ENCODE measurements around the gene COL28A1.
A peak's percentile ranks its signal among the peaks of the same experiment; 100 is the strongest.
"Not testable (repeated sequence)": the region's sequence is repeated elsewhere in the genome, so short reads cannot be mapped to it uniquely, and the experiment has no call there.

Gene COL28A1

GRCh38 chr7:7408001-7408770, 127.5 kb downstream of the COL28A1 start:
- DNase-seq, result no peak

- no peak for DNase-seq
Measured at GRCh38 chr7:7405461-7405860, 130.2 kb downstream of the COL28A1 start.

- DNase-seq, result no peak
Measured at GRCh38 chr7:7399707-7400106, 136.0 kb downstream of the COL28A1 start.

- DNase-seq, result no peak
Measured at GRCh38 chr7:7395785-7396184, 139.9 kb downstream of the COL28A1 start.

- DNase-seq, result not testable (repeated sequence)
Measured at GRCh38 chr7:7388164-7388563, 147.5 kb downstream of the COL28A1 start.

- DNase-seq, result peak; percentile 62 to 64
Measured at GRCh38 chr7:7385421-7385820, 150.3 kb downstream of the COL28A1 start.

- no peak for DNase-seq
Measured at GRCh38 chr7:7384228-7384627, 151.4 kb downstream of the COL28A1 start.

- DNase-seq, result no peak
Measured at GRCh38 chr7:7375538-7375937, 160.1 kb downstream of the COL28A1 start.

- no peak for DNase-seq
Measured at GRCh38 chr7:7370076-7370475, 165.6 kb downstream of the COL28A1 start.

GRCh38 chr7:7369134-7369533, 166.5 kb downstream of the COL28A1 start:
- no peak for DNase-seq

GRCh38 chr7:7354674-7355073, 181.0 kb downstream of the COL28A1 start:
- DNase-seq, result no peak

GRCh38 chr7:7352845-7353244, 182.8 kb downstream of the COL28A1 start:
- DNase-seq, result no peak

- DNase-seq, result no peak
Measured at GRCh38 chr7:7351832-7352231, 183.8 kb downstream of the COL28A1 start.

- no peak for DNase-seq
Measured at GRCh38 chr7:7351156-7351555, 184.5 kb downstream of the COL28A1 start.

- no peak for DNase-seq
Measured at GRCh38 chr7:7349156-7349555, 186.5 kb downstream of the COL28A1 start.

- no peak for DNase-seq
Measured at GRCh38 chr7:7347045-7347444, 188.6 kb downstream of the COL28A1 start.

- no peak for DNase-seq
Measured at GRCh38 chr7:7344583-7344982, 191.1 kb downstream of the COL28A1 start.

GRCh38 chr7:7335909-7336308, 199.8 kb downstream of the COL28A1 start:
- no peak for DNase-seq

GRCh38 chr7:7335215-7335614, 200.5 kb downstream of the COL28A1 start:
- peak; percentile 4 to 38 for DNase-seq

GRCh38 chr7:7333610-7334009, 202.1 kb downstream of the COL28A1 start:
- DNase-seq, result no peak

- DNase-seq, result no peak
Measured at GRCh38 chr7:7331523-7331922, 204.2 kb downstream of the COL28A1 start.

GRCh38 chr7:7330997-7331396, 204.7 kb downstream of the COL28A1 start:
- DNase-seq, result no peak

- no peak for DNase-seq
Measured at GRCh38 chr7:7329326-7329725, 206.3 kb downstream of the COL28A1 start.

- no peak for DNase-seq
Measured at GRCh38 chr7:7327423-7327822, 208.2 kb downstream of the COL28A1 start.

- no peak for DNase-seq
Measured at GRCh38 chr7:7324698-7325097, 211.0 kb downstream of the COL28A1 start.
